ENCODE measurements around the gene EFHD1.

EFHD1 gene, protein sequence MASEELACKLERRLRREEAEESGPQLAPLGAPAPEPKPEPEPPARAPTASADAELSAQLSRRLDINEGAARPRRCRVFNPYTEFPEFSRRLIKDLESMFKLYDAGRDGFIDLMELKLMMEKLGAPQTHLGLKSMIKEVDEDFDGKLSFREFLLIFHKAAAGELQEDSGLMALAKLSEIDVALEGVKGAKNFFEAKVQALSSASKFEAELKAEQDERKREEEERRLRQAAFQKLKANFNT

DNA sequence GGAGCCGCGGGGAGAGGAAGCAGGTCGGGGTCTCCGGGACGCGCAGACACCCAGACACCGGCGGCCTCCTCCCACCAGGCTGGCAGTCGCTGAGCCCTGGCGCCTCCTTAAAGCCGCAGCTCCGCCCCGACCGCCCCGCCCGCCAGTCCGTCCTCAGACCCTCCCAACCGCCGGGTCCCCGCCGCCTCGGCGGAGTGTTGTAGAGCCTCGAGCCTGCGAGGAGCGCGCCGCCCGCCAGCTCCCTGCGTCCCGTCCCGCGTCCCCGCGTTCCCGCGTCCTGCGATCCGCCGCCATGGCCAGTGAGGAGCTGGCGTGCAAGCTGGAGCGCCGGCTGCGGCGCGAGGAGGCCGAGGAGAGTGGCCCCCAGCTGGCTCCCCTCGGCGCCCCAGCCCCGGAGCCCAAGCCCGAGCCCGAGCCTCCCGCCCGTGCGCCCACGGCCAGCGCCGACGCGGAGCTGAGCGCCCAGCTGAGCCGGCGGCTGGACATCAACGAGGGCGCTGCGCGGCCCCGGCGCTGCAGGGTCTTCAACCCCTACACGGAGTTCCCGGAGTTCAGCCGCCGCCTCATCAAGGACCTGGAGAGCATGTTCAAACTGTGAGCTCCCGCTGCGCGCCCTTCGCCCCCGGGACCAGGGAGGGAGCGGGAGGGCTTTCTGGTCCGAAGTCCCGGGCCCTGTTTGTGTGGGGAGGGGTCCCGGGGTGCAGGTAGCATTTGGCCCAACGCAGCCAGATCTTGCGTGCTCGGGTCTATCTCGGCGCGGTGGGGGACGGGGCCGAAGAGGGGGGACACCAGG lies at the start of gene EFHD1:
Gene EFHD1, plus strand, starts transcription at position 192 of the 793 bp plus-strand sequence. Its CDS starts 101 bp downstream, at position 293.
- no peak within 1 kb of the TSS for H3K27ac ChIP-seq (ENCODE audit: low read length)
- no peaks in the 10 kb centered on the region for H3K9me3 ChIP-seq (ENCODE audit: control insufficient read depth in 1 of 2, low read length in 2 of 2)
- H3K27me3 ChIP-seq (ENCODE audit: low read depth, low read length) = peaks cover 15% of the 10 kb centered on the region
- H3K4me3 ChIP-seq (ENCODE audit: low read depth in 1 of 2, low read length in 2 of 2) = peak within 1 kb of the TSS; percentile 26 to 76
- H3K36me3 ChIP-seq (ENCODE audit: control insufficient read depth in 1 of 2, insufficient read depth in 2 of 2, low read length in 2 of 2) = no peaks in the 10 kb centered on the region
- H3K4me1 ChIP-seq (ENCODE audit: control insufficient read depth in 1 of 2, insufficient read depth in 2 of 2, low read length in 2 of 2) = peaks cover 0 to 24% of the 10 kb centered on the region in 2 donors

DNA sequence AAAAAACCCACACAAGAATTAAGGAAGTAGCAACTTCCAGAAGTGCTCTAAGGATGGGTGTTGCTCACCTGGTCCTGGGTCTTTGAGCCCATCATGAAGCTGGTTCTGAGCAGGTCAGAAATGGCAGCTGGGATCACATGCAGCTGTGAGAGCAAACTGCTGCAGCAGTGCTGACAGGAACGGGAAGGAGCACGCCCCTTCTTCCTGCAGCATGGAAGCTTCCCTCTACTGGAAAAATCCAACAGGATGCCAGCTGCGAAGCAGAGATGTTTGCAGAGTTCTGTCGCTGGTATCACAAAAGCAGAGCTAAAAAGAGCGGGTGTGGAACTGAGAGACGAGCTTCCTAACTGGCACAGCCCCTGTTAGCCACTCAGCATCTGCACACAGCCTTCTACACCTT lies 49.2 kb upstream of the EFHD1 start:
- Histone ChIP-seq H3K36me3 (ENCODE audit: control insufficient read depth in 1 of 2, insufficient read depth in 2 of 2, low read length in 2 of 2) (peaks cover 12 to 41% of the 10 kb centered on the region in 2 donors), H3K4me3 (ENCODE audit: low read depth in 1 of 2, low read length in 2 of 2) (no peak overlapping the region), H3K27me3 (ENCODE audit: low read depth, low read length) (no peaks in the 10 kb centered on the region), H3K27ac (ENCODE audit: low read length) (no peak overlapping the region), H3K9me3 (ENCODE audit: control insufficient read depth in 1 of 2, low read length in 2 of 2) (no peaks in the 10 kb centered on the region), H3K4me1 (ENCODE audit: control insufficient read depth in 1 of 2, insufficient read depth in 2 of 2, low read length in 2 of 2) (no peaks in the 10 kb centered on the region)

DNA sequence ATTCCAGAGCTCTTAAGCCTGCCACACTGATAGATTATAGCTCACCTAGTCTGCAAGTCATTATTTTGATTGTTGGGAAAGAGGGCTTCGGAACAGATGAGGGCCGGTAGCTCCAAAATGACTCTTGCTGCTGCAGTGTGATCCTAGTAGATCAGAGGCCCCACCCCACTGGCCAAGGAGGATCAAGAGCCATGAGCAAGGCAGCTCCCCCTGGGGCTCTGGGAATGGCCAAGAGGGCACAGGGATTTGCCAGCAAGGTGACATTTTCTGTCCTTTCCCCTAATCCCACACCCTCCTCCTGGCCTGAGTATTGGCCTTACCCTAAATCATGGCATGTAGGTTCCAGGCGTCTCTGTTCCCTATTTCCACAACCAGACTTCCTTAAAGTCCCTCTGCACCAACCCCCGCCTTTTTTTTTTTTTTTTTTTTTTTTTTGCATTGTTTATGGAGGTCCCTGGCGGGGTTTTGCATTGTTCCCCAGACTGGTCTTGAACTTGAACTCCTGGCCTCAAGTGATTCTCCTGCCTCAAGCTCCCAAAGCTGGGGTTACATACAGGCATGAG lies 46.4 kb upstream of the EFHD1 start:
- H3K4me3 ChIP-seq (ENCODE audit: low read depth in 1 of 2, low read length in 2 of 2) = no peak overlapping the region
- no peaks in the 10 kb centered on the region for H3K9me3 ChIP-seq (ENCODE audit: control insufficient read depth in 1 of 2, low read length in 2 of 2)
- H3K4me1 ChIP-seq (ENCODE audit: control insufficient read depth in 1 of 2, insufficient read depth in 2 of 2, low read length in 2 of 2) = no peaks in the 10 kb centered on the region
- H3K36me3 ChIP-seq (ENCODE audit: control insufficient read depth in 1 of 2, insufficient read depth in 2 of 2, low read length in 2 of 2) = peaks cover 5 to 22% of the 10 kb centered on the region in 2 donors
- no peaks in the 10 kb centered on the region for H3K27me3 ChIP-seq (ENCODE audit: low read depth, low read length)
- H3K27ac ChIP-seq (ENCODE audit: low read length) = no peak overlapping the region

DNA sequence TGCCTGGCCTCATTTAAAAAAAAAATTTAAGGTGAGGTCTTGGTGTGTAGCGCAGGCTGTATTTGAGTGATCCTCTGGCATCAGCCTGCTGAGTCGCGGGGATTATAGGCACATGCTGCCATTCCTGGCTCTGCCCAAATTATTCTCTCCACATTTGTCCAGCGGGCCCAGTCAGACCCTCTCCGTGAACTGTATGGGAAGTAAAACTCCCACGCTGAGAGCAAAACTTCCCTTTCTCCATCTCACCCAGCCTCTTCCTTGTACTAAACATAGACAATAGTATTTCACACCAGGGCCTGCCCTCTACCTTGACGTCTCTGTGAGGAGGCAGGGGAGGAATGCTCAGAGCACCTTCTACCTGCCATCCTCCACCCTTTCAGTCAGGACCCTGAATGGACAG lies 45.9 kb upstream of the EFHD1 start:
- H3K27me3 ChIP-seq (ENCODE audit: low read depth, low read length) = no peaks in the 10 kb centered on the region
- no peak overlapping the region for H3K27ac ChIP-seq (ENCODE audit: low read length)
- no peaks in the 10 kb centered on the region for H3K9me3 ChIP-seq (ENCODE audit: control insufficient read depth in 1 of 2, low read length in 2 of 2)
- H3K4me3 ChIP-seq (ENCODE audit: low read depth in 1 of 2, low read length in 2 of 2) = no peak overlapping the region
- peaks cover 5 to 18% of the 10 kb centered on the region in 2 donors for H3K36me3 ChIP-seq (ENCODE audit: control insufficient read depth in 1 of 2, insufficient read depth in 2 of 2, low read length in 2 of 2)
- no peaks in the 10 kb centered on the region for H3K4me1 ChIP-seq (ENCODE audit: control insufficient read depth in 1 of 2, insufficient read depth in 2 of 2, low read length in 2 of 2)

DNA sequence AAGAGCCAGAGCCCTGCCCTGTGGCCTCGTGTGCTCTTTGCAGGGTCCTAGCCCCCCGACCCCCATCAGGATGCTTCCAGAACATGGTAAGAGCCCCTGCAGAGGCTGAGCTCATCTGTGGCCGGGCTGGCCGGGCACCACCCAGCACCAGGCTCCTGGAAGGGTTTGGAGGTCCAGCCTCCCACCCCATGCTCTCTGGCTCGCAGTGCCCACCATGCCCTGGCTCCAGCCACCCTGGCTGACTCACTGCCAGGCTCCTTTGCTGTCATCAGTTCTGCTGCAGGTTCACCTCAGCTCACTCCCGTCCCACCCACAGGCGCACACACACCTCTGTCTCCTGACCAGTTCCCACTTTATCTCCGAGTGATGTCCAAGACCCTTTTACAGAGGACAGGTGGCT lies 45.4 kb upstream of the EFHD1 start:
- Histone ChIP-seq H3K36me3 (ENCODE audit: control insufficient read depth in 1 of 2, insufficient read depth in 2 of 2, low read length in 2 of 2) (peaks cover under 1 to 14% of the 10 kb centered on the region in 2 donors), H3K4me1 (ENCODE audit: control insufficient read depth in 1 of 2, insufficient read depth in 2 of 2, low read length in 2 of 2) (peaks cover 0 to 4% of the 10 kb centered on the region in 2 donors), H3K27me3 (ENCODE audit: low read depth, low read length) (no peaks in the 10 kb centered on the region), H3K9me3 (ENCODE audit: control insufficient read depth in 1 of 2, low read length in 2 of 2) (no peaks in the 10 kb centered on the region), H3K27ac (ENCODE audit: low read length) (no peak overlapping the region), H3K4me3 (ENCODE audit: low read depth in 1 of 2, low read length in 2 of 2) (no peak overlapping the region)

DNA sequence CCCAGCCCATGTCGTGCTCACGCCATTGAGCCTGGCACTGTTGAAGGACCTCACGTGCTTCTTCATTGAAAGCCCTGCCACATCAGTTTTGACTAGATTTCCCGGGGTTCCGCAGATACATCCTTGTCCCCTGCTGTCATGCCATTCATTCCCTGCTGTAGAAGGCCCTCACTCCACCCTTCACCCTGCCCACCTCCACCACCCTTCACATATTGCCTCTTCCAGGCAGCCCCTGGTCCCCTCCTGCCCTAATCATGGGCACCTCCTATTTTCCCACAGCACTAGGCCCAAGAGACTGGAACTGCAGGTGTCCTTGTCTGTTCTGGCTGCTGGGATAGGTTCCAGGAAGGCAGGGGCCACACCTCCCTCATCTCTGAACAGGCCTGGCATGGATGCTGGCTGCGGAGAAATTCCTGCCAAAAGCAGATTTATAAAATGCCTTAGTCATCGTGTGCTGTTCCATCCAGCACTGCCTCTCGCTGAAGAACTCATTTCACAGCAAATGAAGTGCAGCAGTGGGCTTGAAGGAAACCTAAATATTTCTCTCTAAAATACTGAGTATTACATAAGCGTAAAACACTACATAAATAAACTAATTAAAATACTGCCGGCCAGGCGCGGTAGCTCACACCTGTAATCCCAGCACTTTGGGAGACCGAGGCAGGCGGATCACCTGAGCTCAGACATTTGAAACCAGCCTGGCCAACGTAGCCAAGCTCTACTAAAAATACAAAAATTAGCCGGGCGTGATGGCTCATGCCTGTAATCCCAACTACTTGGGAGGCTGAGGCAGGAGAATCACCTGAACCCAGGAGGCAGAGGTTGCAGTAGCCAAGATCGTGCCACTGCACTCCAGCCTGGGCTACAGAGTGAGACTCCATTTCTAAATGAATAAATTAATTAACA lies 44.5 kb upstream of the EFHD1 start:
- Histone ChIP-seq H3K4me1 (ENCODE audit: control insufficient read depth in 1 of 2, insufficient read depth in 2 of 2, low read length in 2 of 2) (peaks cover 0 to 4% of the 10 kb centered on the region in 2 donors), H3K4me3 (ENCODE audit: low read depth in 1 of 2, low read length in 2 of 2) (no peak overlapping the region), H3K36me3 (ENCODE audit: control insufficient read depth in 1 of 2, insufficient read depth in 2 of 2, low read length in 2 of 2) (peaks cover 0 to 5% of the 10 kb centered on the region in 2 donors), H3K9me3 (ENCODE audit: control insufficient read depth in 1 of 2, low read length in 2 of 2) (no peaks in the 10 kb centered on the region), H3K27me3 (ENCODE audit: low read depth, low read length) (no peaks in the 10 kb centered on the region), H3K27ac (ENCODE audit: low read length) (no peak overlapping the region)

DNA sequence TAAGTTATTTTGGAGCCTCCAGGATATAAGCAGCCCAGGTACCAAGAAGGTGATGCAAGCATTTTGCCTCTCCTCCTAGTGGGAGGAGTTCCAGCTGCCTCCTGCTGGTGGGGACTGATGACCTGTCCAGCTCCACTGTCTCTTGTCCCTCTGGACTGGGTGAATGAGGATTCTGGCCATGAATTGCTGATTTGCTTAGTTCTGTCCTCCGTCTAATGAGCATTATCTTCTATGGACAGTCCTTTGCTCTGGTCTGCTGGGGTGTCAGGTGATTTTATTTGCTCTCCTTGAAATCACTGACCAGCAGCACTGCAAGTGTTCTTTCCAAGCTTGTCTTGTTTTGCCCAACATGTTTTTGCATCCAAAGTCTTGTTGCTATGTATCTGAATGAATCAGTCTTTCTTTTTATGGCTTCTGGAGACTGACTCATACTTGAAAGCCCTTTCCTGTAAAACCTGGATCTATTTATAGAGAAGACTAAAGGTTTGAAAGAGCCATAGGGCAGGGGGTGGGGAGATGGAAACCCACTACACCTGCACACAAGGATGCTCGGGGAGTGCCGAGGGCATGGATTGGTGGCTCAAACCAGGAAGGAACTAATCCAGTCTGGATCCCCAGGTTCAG lies 40.5 kb upstream of the EFHD1 start:
- Histone ChIP-seq H3K4me1 (ENCODE audit: control insufficient read depth in 1 of 2, insufficient read depth in 2 of 2, low read length in 2 of 2) (peaks cover 0 to 4% of the 10 kb centered on the region in 2 donors), H3K9me3 (ENCODE audit: control insufficient read depth in 1 of 2, low read length in 2 of 2) (no peaks in the 10 kb centered on the region), H3K27ac (ENCODE audit: low read length) (peak overlapping the region; percentile 64)

DNA sequence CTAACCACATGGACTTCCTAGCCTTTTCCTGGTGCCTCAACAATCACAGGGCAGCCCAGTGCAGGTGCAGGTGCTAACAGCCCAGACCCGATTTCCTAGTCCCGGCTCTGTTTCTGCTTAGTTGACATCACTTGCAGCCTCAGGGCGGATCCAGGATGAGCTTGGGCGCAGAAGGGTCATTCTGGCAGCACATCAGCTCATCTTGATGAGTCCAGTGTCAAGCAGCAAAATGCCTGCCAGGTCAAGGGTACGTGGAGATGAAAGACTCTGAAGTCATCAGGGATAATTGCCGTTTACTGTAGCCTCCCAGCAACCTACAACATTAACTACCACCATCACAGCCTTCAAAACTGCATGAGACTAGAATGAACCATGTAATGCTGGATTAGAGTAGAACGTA lies 39.4 kb upstream of the EFHD1 start:
- no peaks in the 10 kb centered on the region for H3K9me3 ChIP-seq (ENCODE audit: control insufficient read depth in 1 of 2, low read length in 2 of 2)
- H3K4me3 ChIP-seq (ENCODE audit: low read depth in 1 of 2, low read length in 2 of 2) = no peak overlapping the region
- no peaks in the 10 kb centered on the region for H3K27me3 ChIP-seq (ENCODE audit: low read depth, low read length)
- H3K36me3 ChIP-seq (ENCODE audit: control insufficient read depth in 1 of 2, insufficient read depth in 2 of 2, low read length in 2 of 2) = no peaks in the 10 kb centered on the region
- H3K27ac ChIP-seq (ENCODE audit: low read length) = no peak overlapping the region
- H3K4me1 ChIP-seq (ENCODE audit: control insufficient read depth in 1 of 2, insufficient read depth in 2 of 2, low read length in 2 of 2) = peaks cover 0 to 4% of the 10 kb centered on the region in 2 donors

More for the DNA sequence above, 40.5 kb upstream of the EFHD1 start:
- Histone ChIP-seq H3K27me3 (ENCODE audit: low read depth, low read length) (no peaks in the 10 kb centered on the region), H3K36me3 (ENCODE audit: control insufficient read depth in 1 of 2, insufficient read depth in 2 of 2, low read length in 2 of 2) (no peaks in the 10 kb centered on the region), H3K4me3 (ENCODE audit: low read depth in 1 of 2, low read length in 2 of 2) (no peak overlapping the region)

DNA sequence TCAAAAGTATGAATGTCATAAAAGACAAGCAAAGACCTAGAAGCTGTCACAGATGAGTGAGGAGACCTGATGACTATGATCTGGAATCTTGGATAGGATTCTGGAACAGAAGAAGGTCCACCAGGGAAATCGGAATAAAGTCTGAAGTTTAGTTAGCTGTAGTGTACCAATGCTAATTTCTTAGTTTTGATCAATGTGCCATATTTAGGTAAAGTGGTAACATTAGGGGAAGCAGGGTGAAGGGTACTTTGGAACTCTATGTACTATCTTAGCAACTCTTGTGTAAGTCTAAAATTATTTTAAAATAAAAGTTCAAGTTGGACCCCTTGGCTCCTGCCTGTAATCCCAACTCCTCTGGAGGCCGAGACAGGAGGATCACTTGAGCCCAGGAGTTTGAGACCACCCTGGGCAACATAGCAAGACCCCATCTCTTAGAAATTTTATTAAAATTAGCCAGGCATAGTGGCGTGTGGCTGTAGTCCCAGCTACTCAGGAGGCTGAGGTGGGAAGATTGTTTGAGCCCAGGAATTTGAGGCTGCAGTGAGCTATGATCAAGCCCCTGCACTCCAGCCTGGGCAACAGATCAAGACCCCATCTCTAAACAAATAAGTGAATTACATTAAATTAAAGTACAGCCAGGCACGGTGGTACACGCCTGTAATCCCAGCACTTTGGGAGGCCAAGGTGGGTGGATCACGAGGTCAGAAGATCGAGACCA lies 35.9 kb upstream of the EFHD1 start:
- Histone ChIP-seq H3K4me1 (ENCODE audit: control insufficient read depth in 1 of 2, insufficient read depth in 2 of 2, low read length in 2 of 2) (peaks cover 0 to 4% of the 10 kb centered on the region in 2 donors), H3K4me3 (ENCODE audit: low read depth in 1 of 2, low read length in 2 of 2) (no peak overlapping the region), H3K36me3 (ENCODE audit: control insufficient read depth in 1 of 2, insufficient read depth in 2 of 2, low read length in 2 of 2) (no peaks in the 10 kb centered on the region), H3K27ac (ENCODE audit: low read length) (no peak overlapping the region), H3K9me3 (ENCODE audit: control insufficient read depth in 1 of 2, low read length in 2 of 2) (no peaks in the 10 kb centered on the region), H3K27me3 (ENCODE audit: low read depth, low read length) (no peaks in the 10 kb centered on the region)

DNA sequence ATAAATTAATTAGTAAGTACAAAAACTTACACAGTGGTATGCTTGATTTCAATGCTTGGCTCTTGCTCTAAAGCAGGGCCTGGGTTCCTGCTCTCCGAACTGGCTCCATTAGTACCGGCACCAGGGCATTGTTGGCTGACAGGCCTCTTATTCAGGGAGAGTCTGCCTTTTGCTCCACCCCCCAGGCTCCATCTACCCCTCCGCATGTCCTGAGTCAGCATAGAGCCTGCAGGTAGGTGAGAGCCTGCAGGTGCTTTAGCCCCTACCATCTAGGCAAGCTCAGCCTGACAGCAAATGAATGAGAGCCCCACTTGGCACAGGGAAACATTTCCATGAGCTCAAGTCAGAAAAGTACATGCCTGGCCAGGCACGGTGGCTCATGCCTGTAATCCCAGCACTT lies 35.1 kb upstream of the EFHD1 start:
- Histone ChIP-seq H3K9me3 (ENCODE audit: control insufficient read depth in 1 of 2, low read length in 2 of 2) (no peaks in the 10 kb centered on the region), H3K36me3 (ENCODE audit: control insufficient read depth in 1 of 2, insufficient read depth in 2 of 2, low read length in 2 of 2) (no peaks in the 10 kb centered on the region), H3K4me3 (ENCODE audit: low read depth in 1 of 2, low read length in 2 of 2) (no peak overlapping the region), H3K27ac (ENCODE audit: low read length) (no peak overlapping the region), H3K4me1 (ENCODE audit: control insufficient read depth in 1 of 2, insufficient read depth in 2 of 2, low read length in 2 of 2) (no peaks in the 10 kb centered on the region), H3K27me3 (ENCODE audit: low read depth, low read length) (no peaks in the 10 kb centered on the region)
